Caki2 (cell line): Measurements from ENCODE around the gene PLPP1. TPM values are rescaled to one million over a fixed set of nuclear protein-coding genes. Genes with fewer than 3 reads are reported as not detected.
"Not testable (repeated sequence)": the region's sequence is repeated elsewhere in the genome, so short reads cannot be mapped to it uniquely, and the experiment has no call there.

Experiments used
- DNase-seq: peaks from one replicate; pipeline ENCODE4 v3.0.0-alpha.2; 2015; ENCODE audit warnings: low read depth
- in situ Hi-C: cut with HindIII; loops from 2 replicates; pipeline ENCODE4 v1.10.0; 2016; ENCODE audit warnings: low sequenced_read_pairs, low pct_unique_long_range_greater_than_20kb, mixed read lengths
- total RNA-seq: library from RNA; depleted of rRNA; stranded (reverse); fragments of >200 nt; shearing (Covaris generic); gene quantifications from 2 replicates; pipeline ENCODE4 v1.2.3, GENCODE V29; 2014; ENCODE audit warnings: low replicate concordance

Gene PLPP1
- total RNA-seq, 1 experiment from 2014 or later: 20.7 TPM

DNA sequence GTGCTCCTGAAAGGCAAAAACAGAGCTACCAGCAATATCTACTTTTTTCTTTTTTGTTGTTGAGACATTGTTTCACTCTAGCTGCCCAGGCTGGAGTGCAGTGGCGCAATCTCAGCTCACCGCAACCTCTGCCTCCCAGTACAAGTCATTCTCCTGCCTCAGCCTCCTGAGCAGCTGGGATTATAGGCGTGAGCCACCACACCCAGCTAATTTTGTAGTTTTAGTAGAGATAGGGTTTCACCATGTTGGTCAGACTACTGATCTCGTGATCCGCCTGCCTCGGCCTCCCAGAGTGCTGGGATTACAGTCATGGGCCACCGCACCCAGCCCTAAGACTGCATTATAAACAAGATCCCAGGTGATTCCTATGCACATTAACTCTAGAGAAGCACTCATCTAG, 17.0 kb downstream of the PLPP1 start:
- in situ Hi-C loops: no loop called here
- no peak for DNase-seq

DNA sequence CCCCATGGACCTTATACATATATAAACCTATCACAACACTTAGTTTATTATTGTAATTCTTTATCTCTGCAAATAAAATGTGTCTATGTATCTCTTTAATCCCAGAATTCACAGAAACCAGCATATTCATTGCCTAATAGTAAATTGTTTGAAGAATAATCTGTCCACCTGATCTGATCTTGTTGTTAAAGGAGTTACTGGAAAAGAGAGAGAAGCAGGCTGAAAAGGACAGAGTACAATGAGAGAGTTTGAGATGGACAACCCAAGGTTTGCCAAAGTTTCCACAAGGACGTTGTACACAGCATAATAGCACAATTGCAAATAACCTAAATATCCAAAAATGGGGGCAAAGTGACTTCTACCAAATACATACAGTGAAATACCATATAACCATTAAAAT, 23.8 kb downstream of the PLPP1 start:
- in situ Hi-C loops: no loop called here

DNA sequence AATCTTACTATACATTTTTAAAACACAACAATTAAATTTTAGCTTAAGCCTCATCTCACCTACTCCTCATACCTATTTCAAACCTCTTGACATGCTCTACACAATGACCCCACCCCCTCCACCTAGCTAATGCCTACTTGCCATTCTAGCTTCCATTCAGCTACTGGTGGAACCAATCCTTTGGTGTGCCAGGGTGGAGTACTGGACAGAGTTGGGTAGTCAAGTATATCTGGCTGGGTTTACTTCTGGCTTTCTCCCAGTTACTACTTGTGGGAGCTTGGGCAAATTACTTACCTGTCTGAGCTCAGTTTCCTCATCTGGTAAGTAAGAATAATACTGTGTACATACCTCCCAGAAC, 24.3 kb downstream of the PLPP1 start:
- in situ Hi-C loops: no loop called here
- DNase-seq: no peak

More for the DNA sequence above, 23.8 kb downstream of the PLPP1 start:
- DNase-seq: no peak

DNA sequence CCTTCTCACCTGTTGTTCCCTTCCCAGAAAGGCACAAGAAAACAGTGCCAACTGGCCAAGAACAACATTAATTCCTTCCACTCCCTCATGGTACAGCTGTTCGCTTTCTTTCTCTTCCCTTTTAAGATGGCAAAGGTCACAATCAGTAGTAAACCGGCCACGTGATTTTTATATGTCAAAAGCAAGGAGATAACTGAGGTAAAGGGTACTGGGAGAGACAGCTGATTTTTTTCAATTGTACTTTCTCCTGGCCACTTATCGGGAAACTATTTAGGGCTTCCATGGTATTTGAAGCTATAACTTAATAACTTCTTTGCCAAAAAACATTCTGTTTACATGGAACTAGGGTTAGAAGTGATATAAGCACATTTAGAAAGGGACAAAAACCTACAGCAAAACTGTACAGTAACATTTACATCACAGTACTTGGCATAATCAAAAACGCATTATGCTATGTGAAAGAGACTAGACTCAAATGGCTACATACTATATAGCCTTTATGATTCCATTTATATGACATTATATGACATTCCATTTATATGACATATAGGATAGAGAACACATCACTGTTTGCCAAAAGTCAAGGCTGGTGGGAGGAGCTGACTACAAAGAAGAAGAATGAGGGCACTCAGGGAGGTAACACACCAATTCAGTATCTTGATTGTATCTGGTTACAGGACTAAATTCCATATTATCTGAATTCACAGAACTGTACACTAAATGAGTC, 24.8 kb downstream of the PLPP1 start:
- in situ Hi-C loops: no loop called here

DNA sequence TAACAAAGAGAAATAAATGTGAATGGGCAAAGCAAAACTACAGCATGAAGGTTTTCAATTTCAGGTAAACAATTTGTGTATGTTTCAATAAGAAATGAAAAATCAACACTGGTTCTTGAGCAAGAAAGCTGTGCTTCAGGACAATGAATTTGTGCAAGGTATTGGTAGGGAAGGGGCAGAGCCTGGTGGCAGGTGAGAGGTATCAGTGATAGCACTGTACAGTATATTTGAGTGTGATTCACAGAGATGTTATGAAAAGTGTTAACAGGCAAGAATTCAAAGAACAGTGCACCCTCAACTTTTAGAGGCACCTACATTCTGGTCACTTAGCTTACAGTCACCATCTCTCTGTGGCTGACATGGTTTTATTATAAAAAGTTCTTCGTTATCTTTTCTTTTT, 25.7 kb downstream of the PLPP1 start:
- in situ Hi-C loops: no loop called here
- DNase-seq: no peak

More for the DNA sequence above, 24.8 kb downstream of the PLPP1 start:
- no peak for DNase-seq

DNA sequence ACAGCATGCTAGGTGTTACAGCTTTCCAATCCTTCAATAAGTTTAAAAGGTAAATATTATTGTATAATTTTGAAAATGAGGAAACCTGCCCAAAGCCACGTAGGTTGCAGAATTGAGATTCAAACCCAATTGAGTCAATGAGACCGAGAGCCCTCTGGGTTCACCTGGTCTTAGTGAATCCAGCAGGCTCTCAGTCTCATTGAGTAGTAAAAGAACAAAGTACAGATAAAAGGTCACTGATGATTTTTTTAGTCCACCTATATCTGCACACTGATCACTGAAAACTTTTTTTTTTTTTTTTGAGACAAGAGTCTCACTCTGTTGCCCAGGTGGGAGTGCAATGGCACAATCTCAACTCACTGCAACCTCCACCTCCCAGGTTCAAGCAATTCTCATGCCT, 27.2 kb downstream of the PLPP1 start:
- in situ Hi-C loops: no loop called here

DNA sequence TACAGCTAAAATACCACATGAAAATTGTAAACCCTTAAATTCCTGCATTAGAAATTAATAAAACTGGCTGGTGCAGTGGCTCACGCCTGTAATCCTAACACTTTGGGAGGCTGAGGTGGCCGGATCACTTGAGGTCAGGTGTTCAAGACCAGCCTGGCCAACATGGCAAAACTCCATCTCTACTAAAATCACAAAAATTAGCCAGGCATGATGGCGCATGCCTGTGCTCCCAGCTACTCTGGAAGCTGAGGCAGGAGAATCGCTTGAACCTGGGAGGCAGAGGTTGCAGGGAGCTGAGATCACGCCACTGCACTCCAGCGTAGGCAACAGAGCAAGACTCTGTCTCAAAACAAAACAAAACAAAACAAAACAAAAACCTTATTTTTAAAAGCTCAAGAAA, 29.1 kb downstream of the PLPP1 start:
- DNase-seq, in situ Hi-C loops: not testable (repeated sequence)

More for the DNA sequence above, 27.2 kb downstream of the PLPP1 start:
- DNase-seq: no peak

DNA sequence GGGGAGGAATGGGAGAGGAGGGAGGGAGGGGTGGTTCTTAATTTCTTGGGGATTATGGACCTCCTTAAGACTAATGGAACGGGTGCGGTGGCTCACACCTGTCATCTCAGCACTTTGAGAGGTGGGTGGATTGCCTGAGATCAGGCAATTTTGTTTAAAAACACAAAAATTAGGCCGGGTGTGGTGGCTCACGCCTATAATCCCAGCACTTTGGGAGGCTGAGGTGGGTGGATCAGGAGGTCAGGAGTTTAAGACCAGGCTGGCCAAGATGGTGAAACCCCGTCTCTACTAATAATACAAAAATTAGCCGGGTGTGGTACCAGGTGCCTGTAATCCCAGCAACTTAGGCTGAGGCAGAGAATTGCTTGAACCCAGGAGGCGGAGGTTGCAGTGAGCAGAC, 30.8 kb downstream of the PLPP1 start:
- in situ Hi-C loops, DNase-seq: not testable (repeated sequence)

DNA sequence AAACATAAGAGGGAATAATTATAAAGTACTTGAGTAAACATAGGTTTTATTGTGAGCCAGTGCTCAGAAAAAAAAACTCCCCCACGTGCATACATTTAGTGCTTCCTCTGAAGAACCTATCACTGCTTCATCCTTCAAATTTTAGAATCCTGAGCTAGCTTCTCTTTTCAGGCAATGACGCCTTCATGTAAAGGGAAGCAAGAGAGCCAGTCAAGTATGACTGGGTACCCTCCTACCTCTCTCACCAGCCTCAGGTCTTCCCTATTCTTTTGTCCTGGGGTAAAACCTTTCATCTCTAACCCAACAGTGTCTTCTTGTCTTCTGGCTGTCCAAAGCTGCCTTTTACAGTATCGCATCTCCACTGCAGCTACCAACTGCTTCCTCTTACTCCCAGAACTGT, 32.0 kb downstream of the PLPP1 start:
- DNase-seq: no peak
- in situ Hi-C loops: no loop called here

DNA sequence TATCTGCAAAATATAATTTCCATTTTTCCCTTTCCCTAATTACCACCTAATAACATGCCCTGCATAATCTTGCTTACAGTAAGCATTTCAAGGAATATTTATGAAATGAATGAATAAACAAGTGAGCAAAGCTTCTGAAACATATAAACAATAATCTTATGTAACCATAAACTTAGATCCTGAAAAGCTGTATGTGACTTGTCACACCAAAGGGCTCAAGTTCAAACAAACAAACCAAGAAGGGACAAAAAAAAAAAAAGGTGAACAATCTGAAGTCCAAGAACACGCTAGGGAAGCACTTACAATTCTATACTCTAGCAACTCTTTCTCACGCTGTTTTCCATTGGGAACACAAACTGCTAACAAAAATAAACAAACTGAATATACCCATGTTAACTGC, 36.3 kb downstream of the PLPP1 start:
- DNase-seq: no peak
- in situ Hi-C loops: no loop called here

DNA sequence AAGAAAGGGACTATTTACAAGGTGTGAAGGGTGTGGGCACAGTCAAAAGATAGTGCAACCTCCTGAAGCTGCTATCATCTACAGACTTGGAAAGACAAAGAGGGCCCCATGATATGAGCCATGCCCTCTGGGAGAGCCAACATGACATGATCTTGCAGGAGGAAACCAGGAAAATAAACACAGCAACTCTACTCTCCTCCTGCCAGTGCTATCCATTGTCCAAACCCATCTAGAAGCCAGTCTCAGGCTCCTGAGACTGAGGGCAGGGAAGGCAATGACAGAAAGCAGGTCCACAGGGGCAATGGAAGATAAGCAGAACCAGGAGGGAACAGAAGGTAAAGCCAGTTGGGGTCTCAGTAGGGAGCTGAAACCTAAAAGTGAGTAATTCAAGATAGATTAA, 37.1 kb downstream of the PLPP1 start:
- no peak for DNase-seq

DNA sequence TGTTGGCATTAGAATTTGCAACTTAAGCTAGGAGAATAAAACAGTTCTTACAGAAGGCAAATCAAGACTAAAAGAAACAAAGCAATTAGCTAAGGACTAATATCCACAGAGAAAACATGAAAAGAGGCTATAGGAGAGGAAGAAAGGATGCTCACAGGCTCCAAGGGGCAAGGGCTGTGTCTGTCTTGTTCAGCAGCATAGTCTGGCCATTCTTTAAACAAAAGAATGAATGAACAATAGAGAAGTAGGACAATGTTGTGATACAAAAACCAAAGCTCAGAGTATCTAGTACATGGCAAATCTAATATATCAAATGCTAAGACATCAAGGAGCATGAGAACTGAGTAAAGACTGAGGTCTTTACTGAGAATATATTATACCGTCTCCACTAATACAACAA, 39.5 kb downstream of the PLPP1 start:
- no peak for DNase-seq
- in situ Hi-C loops: no loop called here

More for the DNA sequence above, 37.1 kb downstream of the PLPP1 start:
- in situ Hi-C loops: no loop called here

DNA sequence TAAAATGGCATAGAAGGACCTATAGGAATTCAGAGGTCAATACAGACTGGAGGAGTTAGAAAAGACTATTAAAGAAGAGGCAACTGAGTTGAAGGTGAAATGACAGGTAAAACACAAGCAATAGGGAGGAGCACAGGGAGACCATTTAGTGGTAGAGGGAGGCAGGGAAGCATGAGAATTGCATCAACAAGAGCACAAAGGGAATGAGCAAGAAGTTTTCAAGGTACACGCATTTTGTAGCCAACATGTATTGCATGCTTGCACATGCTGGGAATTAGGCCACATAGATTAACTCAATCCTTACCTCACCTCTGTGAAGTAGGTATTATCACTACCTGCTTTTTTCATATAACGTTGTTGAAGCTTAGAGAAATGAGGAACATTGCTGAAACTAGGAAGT, 42.3 kb downstream of the PLPP1 start:
- DNase-seq: no peak
- in situ Hi-C loops: no loop called here

DNA sequence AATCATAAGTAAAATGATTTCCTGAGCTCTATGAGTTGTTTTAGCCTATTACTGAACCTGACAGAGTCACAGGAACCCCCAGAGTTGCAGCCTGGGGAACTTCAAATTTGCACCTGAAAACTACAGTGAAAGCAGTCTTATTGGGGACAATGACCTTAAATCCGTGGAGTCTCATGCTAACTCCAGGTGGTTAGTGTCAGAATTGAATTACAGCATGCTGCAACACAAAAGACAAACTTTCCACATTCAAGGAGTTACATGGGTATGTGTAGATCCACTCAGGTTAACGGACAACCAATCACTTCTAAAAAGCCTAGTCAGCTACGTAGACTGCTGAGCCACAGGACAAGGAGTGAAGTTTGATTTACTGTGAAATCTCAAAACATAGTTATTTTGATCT, 49.7 kb downstream of the PLPP1 start:
- DNase-seq: no peak
- in situ Hi-C loops: no loop called here

DNA sequence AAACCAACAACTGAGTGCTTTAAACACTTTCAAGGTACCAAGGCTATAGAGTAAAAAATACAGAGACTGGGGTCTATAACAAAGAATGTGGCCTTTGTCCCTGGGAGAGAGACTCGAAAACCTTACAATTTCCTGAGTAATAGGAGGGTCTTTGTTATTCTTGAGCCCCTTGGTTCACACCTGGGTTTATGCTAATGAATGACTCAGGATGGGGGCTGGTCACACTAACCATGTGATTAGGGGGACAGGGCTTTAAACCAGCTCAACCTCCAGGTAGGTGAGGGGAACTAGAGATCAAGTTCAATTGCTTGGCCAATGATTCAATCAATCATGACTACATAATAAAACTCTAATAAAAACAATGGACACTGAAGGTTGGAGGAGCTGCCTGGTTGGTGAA, 50.2 kb downstream of the PLPP1 start:
- DNase-seq: no peak

DNA sequence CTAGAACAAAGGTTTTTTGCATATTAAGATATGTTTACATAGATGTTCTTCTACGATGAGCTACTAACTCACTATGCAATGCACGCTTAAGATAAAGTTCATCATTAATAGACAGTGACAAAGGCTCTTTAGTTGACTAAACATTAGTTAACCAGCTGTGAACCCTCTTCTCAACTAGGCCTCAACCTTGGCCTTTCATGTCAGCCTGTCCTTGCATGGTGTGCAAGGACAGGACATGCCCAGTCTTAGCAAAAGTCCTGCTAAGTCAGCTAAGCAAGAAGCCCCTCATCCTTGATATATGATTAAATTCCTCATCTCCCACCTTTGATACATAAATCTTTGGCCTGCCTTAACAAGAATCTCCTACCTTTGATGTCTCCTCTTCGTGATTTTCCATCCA, 50.9 kb downstream of the PLPP1 start:
- in situ Hi-C loops: no loop called here
- DNase-seq: peak; percentile 10

More for the DNA sequence above, 50.2 kb downstream of the PLPP1 start:
- in situ Hi-C loops: no loop called here

DNA sequence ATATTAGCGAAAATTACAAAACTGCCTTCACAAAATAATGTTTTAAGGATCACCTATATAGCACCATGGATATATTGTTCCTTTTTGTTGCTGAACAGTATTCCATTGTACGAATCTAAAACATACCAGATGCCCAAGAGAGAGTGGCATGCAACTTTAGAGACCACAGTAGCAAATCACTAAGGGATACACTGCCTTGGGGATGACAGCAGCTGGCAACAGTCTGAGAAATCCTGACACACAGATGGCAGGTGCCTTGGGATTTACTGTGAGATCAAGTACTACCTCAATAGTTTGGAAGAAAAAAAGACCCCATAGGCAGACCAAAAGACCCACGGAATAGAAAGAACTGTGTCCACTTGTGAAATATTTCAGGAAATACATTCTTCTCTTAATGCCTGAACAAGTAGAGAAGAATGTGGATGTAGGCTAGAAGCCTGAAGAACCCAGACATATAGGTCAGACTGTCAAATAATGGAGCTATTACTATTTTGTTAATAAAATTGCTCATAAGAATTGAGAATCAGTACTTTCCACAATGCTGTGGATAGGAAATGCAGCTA, 53.4 kb downstream of the PLPP1 start:
- no peak for DNase-seq
- in situ Hi-C loops: no loop called here

DNA sequence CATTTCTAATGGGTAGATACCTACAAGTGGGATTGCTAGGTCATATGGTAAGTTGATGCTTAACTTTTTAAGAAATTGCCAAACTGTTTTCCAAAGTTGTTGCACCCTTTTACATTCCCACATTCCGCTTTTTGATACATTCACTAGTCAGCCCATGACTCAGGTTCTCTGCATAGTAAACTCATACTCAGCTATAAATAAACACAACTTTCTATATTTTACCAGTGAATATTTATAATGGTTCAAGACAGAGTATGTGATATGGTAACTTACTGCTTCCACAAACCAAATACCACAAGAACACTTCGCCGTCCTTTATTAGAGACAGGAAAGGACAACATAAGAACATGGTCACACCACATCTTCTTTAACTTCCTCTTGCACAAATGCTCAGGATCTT, 54.0 kb downstream of the PLPP1 start:
- DNase-seq: no peak
- in situ Hi-C loops: no loop called here

DNA sequence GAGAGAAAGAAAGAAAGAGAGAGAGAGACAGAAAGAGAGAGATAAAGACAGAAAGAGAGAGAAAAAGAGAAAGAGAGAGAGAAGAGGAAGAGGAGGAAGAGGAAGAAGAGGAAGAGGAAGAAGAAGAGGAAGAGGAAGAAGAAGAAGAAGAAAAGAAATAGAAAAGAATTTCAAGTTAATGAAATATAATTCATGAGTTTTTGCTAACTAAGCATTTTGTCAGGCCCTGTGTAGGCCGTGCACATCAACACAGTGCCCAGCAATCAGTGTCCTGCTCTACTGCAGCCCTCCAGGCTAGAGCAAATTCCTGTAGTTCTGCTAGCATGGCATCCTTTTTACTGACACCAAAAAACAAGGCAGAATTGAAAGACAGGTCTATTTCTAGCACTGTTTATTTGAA, 62.1 kb downstream of the PLPP1 start:
- in situ Hi-C loops: no loop called here
- no peak for DNase-seq

DNA sequence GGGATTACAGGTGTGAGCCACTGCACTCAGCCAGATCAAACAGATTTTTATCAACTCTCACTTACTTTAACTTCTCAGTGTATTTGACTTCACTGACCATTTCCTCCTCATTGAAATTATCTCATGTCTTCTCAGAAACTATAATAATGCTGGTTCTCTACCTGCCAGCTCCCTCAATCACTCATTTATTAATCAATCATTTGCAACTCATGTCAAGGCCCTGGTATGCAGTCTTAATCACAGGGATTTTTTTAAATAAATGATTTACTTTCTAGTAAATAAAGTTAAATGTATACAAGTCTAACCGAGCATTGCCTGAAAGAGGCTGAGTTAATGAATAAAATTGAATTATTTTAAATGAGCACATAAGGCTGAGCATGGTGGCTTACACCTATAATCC, 63.3 kb downstream of the PLPP1 start:
- peak; percentile 66 for DNase-seq

More for the DNA sequence above, 63.3 kb downstream of the PLPP1 start:
- in situ Hi-C loops: no loop called here
